ENCODE data around the gene R3HDM1. TPM values are rescaled to one million over a fixed set of nuclear protein-coding genes. Genes with fewer than 3 reads are reported as not detected.

The R3HDM1 gene
- total RNA-seq, 4 donors from 2014 or later = 15.9 to 88.3 (median 25.0) TPM

DNA sequence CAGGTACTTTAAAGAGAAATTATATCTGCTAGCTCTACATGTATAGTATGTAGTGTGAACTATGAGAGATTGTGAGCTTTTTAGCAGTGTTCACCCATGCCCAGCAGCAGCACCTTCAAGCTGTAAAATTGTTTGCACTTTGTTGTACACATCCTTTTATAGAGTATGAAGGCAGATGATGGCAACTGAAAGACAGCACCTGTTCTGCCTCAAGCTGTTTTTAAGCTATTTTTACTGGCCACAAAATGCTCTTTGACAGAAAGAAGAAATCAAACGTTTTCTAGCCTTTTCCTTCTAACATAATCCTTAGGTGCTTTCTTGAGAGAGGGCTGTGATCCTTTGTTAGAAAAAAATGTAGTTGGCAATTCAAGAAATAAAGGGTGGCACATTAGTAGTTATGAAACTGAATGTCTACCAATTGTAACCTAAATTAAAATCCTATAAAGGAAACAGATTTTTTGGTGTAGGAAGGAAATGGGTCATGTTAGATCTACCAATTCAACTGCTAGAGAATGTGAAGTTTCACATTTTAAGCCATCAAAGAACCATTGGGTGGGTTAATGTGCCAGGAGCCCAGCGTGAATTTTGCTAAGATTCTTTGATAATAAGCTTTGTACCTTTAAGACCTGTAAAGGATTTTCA lies 59.5 kb downstream of the R3HDM1 start:
- H3K36me3 ChIP-seq = no peaks in the 10 kb centered on the region
- no peaks in the 10 kb centered on the region for H3K27me3 ChIP-seq
- DNase-seq = no peak
- H3K4me1 ChIP-seq = no peaks in the 10 kb centered on the region
- H3K9me3 ChIP-seq = peaks cover 0 to 7% (median 0%) of the 10 kb centered on the region in 4 donors
- H3K4me3 ChIP-seq = no peak overlapping the region
- TF ChIP-seq, protein P1, sequence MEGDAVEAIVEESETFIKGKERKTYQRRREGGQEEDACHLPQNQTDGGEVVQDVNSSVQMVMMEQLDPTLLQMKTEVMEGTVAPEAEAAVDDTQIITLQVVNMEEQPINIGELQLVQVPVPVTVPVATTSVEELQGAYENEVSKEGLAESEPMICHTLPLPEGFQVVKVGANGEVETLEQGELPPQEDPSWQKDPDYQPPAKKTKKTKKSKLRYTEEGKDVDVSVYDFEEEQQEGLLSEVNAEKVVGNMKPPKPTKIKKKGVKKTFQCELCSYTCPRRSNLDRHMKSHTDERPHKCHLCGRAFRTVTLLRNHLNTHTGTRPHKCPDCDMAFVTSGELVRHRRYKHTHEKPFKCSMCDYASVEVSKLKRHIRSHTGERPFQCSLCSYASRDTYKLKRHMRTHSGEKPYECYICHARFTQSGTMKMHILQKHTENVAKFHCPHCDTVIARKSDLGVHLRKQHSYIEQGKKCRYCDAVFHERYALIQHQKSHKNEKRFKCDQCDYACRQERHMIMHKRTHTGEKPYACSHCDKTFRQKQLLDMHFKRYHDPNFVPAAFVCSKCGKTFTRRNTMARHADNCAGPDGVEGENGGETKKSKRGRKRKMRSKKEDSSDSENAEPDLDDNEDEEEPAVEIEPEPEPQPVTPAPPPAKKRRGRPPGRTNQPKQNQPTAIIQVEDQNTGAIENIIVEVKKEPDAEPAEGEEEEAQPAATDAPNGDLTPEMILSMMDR (IDR thresholded peaks at IDR 0.05) = no peak
- no peak for TF ChIP-seq POLR2A (IDR thresholded peaks at IDR 0.05)
- H3K27ac ChIP-seq = no peak overlapping the region

DNA sequence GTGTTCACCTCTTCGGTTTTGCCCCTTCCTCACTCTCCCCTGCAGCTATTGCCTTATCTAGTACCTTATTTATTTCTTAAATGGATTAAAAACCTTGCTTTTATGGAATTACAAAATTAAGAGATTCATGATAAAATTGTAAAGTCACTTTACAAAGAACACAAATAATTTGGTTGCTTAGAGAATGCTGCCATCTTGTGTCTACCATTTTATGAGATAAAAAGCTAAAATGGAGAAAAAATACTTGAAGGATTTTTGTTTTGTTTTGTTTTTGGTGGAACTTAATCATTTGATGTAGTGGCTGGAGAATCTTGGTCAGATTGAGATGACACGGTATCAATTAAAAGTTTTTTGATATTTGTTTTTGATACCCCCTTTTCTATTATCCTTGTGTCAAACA lies 69.6 kb downstream of the R3HDM1 start:
- H3K9me3 ChIP-seq = no peaks in the 10 kb centered on the region
- TF ChIP-seq, protein P1 (IDR thresholded peaks at IDR 0.05) = no peak
- TF ChIP-seq POLR2A (IDR thresholded peaks at IDR 0.05) = no peak
- no peaks in the 10 kb centered on the region for H3K27me3 ChIP-seq
- H3K4me1 ChIP-seq = no peaks in the 10 kb centered on the region
- DNase-seq = no peak
- no peak overlapping the region for H3K27ac ChIP-seq
- H3K4me3 ChIP-seq = no peak overlapping the region
- H3K36me3 ChIP-seq = peaks cover 0 to 32% (median 0%) of the 10 kb centered on the region in 3 donors

DNA sequence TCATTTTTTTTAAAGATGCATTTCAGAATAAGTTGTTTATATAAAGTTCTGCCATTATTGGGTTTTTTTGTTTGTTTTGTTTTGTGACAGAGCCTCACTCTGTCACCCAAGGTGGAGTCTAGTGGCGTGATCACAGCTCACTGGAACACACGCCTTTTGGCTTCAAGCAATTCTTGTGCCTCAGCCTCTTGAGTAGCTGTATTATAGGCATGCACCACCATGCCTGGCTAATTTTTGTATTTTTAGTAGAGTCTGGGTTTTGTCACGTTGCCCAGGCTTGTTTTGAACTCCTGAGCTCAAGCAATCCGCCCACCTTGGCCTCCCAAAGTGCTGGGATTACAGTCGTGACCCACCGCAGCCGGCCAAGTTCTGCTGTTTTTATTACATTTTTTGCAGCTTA lies 72.3 kb downstream of the R3HDM1 start:
- H3K36me3 ChIP-seq = peaks cover 0 to 37% (median 0%) of the 10 kb centered on the region in 3 donors
- DNase-seq = no peak
- no peaks in the 10 kb centered on the region for H3K9me3 ChIP-seq
- H3K27ac ChIP-seq = no peak overlapping the region
- H3K4me3 ChIP-seq = no peak overlapping the region
- no peaks in the 10 kb centered on the region for H3K27me3 ChIP-seq
- TF ChIP-seq, protein P1 (IDR thresholded peaks at IDR 0.05) = no peak
- TF ChIP-seq POLR2A (IDR thresholded peaks at IDR 0.05) = no peak
- H3K4me1 ChIP-seq = no peaks in the 10 kb centered on the region

DNA sequence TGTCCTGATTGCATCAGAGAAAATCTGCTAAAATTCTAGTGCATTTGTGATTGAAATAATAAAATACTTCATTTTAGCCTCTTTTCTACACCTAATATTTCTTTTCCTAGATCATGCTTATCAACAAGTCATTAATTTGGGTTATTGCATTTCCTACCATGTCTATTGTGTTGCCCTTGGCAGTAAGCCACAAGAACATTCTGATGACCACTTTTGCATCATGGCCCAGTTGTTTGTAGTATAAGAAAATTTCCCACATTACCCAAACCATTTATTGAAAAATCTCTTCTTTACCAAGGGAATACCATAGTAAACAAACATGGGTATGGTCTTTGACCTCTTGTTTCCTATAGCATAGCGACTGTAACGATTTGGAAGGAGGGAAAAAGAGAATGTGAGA lies 76.3 kb downstream of the R3HDM1 start:
- no peaks in the 10 kb centered on the region for H3K27me3 ChIP-seq
- H3K36me3 ChIP-seq = peaks cover 0 to 36% (median 0%) of the 10 kb centered on the region in 3 donors
- no peak overlapping the region for H3K4me3 ChIP-seq
- H3K4me1 ChIP-seq = no peaks in the 10 kb centered on the region
- no peaks in the 10 kb centered on the region for H3K9me3 ChIP-seq
- no peak for TF ChIP-seq POLR2A (IDR thresholded peaks at IDR 0.05)
- TF ChIP-seq, protein P1 (IDR thresholded peaks at IDR 0.05) = no peak
- no peak for DNase-seq
- no peak overlapping the region for H3K27ac ChIP-seq

DNA sequence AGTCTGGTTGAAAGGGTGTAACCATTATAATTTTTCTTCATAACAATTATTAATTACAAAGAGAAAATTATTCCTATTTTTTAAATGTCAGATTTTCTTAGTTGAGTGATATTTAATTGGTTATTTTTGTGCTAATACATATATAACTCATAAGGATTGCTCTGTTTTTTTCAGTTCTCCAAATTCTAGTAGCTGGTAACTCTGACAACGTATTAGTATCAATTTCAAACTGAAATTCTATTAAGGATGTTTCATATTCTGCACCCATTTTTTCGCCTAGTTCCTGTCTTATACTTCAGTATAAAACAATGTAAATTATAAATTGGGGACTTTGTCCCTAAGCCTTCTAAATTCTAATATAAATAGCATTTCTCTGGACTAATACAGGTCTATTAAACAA lies 81.0 kb downstream of the R3HDM1 start:
- Histone ChIP-seq H3K4me1 (no peaks in the 10 kb centered on the region), H3K9me3 (no peaks in the 10 kb centered on the region), H3K36me3 (no peaks in the 10 kb centered on the region), H3K4me3 (no peak overlapping the region), H3K27ac (no peak overlapping the region), H3K27me3 (no peaks in the 10 kb centered on the region)
- TF ChIP-seq POLR2A (IDR thresholded peaks at IDR 0.05) = no peak
- TF ChIP-seq, protein P1 (IDR thresholded peaks at IDR 0.05) = no peak
- DNase-seq = no peak
